Neural cell (in vitro differentiated cells): ENCODE measurements around the gene RBM6.
"Not testable (repeated sequence)": the region's sequence is repeated elsewhere in the genome, so short reads cannot be mapped to it uniquely, and the experiment has no call there.

Source experiments
- EZH2 ChIP-seq: fragments of 200-600, 300-800 bp; shearing (Covaris generic), sonication (generic); IDR thresholded peaks from 2 replicates; pipeline ENCODE4 v1.6.1; 2014; ENCODE audit warnings: antibody characterized with exemption, low read length, borderline replicate concordance, mild to moderate bottlenecking; ENCODE audit not compliant: insufficient read depth, poor library complexity, severe bottlenecking
- REST ChIP-seq: IDR thresholded peaks from 2 replicates; pipeline ENCODE4 v1.6.1; 2012; ENCODE audit warnings: borderline replicate concordance
- TF ChIP-seq, protein P1 (sequence below): fragments of 450-650 bp; IDR thresholded peaks from 2 replicates; pipeline ENCODE4 v1.5.1; 2014; ENCODE audit warnings: antibody characterized with exemption, mild to moderate bottlenecking, moderate library complexity; ENCODE audit not compliant: poor library complexity, severe bottlenecking

DNA sequence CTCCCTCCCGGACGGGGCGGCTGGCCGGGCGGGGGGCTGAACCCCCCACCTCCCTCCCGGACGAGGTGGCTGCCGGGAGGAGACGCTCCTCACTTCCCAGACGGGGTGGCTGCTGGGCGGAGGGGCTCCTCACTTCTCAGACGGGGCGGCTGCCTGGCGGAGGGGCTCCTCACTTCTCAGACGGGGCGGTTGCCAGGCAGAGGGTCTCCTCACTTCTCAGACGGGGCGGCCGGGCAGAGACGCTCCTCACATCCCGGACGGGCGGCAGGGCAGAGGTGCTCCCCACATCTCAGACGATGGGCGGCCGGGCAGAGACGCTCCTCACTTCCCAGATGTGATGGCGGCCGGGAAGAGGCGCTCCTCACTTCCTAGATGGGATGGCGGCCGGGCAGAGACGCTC lies 145.0 kb downstream of the RBM6 start:
- TF ChIP-seq EZH2, REST: not testable (repeated sequence)
- TF ChIP-seq, protein P1, sequence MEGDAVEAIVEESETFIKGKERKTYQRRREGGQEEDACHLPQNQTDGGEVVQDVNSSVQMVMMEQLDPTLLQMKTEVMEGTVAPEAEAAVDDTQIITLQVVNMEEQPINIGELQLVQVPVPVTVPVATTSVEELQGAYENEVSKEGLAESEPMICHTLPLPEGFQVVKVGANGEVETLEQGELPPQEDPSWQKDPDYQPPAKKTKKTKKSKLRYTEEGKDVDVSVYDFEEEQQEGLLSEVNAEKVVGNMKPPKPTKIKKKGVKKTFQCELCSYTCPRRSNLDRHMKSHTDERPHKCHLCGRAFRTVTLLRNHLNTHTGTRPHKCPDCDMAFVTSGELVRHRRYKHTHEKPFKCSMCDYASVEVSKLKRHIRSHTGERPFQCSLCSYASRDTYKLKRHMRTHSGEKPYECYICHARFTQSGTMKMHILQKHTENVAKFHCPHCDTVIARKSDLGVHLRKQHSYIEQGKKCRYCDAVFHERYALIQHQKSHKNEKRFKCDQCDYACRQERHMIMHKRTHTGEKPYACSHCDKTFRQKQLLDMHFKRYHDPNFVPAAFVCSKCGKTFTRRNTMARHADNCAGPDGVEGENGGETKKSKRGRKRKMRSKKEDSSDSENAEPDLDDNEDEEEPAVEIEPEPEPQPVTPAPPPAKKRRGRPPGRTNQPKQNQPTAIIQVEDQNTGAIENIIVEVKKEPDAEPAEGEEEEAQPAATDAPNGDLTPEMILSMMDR: not testable (repeated sequence)
